GM10266 (cell line): ENCODE data around the gene WBP1L.
"Not testable (repeated sequence)": the region's sequence is repeated elsewhere in the genome, so short reads cannot be mapped to it uniquely, and the experiment has no call there.

Experiments used
- DNase-seq: peaks from one replicate; pipeline ENCODE4 v3.0.0; 2012; ENCODE audit errors: extremely low spot score
- TF ChIP-seq, protein P1 (sequence below): IDR thresholded peaks from 2 replicates; pipeline ENCODE4 v1.5.1; 2012; ENCODE audit warnings: mild to moderate bottlenecking, low read depth; ENCODE audit not compliant: control insufficient read depth, insufficient read depth; ENCODE audit errors: missing control alignments

WBP1L gene

DNA sequence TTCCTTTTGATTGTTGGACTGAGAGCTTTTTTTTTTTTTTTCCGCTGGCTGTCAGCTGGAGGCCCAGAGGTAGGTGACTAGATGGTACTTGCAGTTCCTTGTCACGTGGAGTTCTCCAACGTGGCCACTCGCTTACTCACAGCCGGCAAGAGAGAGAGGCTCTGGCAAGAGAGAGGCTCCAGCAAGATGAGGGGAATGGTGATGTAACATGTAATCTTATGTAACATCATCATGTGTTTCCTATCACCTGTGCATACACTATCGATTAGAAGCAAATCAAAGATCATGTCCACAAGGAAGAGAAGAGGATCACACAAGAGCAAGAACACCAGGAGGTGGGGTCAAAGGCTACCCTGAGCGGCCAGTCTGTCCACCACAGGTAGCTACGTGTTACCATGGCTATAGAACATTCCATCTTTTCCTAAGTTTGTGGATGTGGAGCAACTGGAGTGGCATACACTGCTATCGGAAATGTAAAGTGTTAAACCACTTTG lies 106.3 kb downstream of the WBP1L start:
- no peak for DNase-seq
- TF ChIP-seq, protein P1, sequence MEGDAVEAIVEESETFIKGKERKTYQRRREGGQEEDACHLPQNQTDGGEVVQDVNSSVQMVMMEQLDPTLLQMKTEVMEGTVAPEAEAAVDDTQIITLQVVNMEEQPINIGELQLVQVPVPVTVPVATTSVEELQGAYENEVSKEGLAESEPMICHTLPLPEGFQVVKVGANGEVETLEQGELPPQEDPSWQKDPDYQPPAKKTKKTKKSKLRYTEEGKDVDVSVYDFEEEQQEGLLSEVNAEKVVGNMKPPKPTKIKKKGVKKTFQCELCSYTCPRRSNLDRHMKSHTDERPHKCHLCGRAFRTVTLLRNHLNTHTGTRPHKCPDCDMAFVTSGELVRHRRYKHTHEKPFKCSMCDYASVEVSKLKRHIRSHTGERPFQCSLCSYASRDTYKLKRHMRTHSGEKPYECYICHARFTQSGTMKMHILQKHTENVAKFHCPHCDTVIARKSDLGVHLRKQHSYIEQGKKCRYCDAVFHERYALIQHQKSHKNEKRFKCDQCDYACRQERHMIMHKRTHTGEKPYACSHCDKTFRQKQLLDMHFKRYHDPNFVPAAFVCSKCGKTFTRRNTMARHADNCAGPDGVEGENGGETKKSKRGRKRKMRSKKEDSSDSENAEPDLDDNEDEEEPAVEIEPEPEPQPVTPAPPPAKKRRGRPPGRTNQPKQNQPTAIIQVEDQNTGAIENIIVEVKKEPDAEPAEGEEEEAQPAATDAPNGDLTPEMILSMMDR, result no peak

GRCh38 chr10:102853237-102853636 lies 109.5 kb downstream of the WBP1L start:
- not testable (repeated sequence) for DNase-seq

GRCh38 chr10:102855731-102856436 lies 112.1 kb downstream of the WBP1L start:
- DNase-seq, result not testable (repeated sequence)

DNA sequence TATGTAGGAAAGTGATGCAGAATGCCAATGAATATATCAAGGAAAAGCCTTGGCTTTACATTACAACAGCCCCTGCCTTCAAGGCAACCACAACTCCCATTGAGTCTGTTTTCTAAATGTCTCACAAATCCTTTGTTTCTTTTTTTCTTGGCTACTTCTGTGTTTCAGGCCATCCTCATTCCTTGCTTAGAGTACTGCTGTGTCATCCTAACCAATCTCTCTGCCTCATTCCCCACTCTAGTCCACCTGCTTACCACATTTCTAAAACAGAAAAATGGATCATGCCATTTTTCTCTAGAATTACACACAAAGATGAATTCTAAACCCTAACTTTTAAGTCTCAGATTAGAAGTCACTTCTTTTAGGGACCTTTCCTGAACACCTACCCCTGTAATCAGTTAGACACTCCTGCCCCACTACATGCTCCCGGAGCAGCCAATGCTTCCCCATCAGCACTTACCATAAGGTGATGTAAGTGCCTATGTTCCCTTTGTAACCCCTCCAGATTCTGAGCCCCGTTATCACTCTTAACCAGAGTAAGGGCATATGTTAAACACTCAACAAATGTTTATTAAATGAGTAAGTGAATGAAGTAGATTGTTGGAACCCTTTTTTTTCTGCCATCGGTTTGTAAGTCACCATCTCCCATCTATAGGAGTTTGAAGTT lies 113.1 kb downstream of the WBP1L start:
- DNase-seq, result no peak
- TF ChIP-seq, protein P1, result no peak

DNA sequence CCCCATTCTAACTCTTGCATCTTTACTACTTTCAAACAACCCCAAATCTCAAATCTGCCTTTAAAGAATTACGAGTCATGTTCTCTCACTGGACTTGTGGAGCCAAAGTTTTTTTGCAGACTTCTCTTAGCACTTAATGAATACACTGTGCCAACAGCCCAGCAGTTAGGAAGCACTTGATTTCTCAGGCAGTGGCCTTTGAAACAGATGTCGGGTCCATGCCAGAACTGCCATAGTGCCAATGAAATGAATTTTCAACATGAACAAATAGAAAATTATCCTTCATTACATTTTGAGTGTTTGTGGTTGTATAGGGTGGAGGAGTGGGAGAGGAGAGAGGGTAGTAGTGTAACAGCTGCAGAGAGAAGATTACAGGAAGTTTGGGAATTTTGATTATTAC lies 116.2 kb downstream of the WBP1L start:
- TF ChIP-seq, protein P1, result no peak
- DNase-seq, result no peak

DNA sequence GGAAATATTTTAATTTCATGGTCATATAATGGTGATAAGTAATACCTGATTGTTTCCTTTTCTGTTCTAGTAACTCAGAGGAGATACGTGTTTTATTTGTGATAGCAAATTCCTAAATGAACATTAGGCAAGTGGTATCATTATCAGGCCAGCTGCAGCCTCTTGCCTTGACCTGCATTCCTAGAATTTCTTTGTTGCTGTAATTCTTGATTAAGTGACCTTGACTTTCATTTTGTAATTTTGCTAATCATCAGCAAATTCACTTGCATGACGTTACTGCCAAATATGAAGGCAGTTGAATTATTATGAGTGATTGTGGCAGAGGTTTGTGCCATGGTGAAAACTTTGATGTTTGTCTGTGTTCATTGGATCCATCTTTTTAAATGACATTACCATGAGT lies 119.9 kb downstream of the WBP1L start:
- no peak for DNase-seq
- TF ChIP-seq, protein P1, result no peak

DNA sequence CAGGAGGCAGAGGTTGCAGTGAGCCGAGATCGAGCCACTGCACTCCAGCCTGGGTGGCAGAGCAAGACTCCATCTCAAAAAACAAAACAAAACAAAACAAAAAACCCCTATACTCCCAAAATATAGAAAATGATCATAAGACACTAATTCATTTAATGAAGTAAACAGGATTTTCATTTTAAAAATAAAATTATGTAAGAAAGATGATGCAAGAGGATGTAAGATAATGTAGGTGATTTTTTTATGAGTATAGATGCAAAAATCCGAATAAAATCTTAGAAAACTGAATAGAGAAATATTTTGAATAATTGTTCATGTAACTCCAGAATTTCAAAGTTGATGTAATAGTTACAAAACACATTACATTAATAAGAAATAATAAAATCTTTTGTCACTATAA lies 121.9 kb downstream of the WBP1L start:
- TF ChIP-seq, protein P1, result no peak
- DNase-seq, result no peak
